T47D (cell line): Measurements from ENCODE around the gene NCOA1.

Source experiments
- DNase-seq, 2 experiments: peaks; one replicate each; pipeline versions ENCODE4 v3.0.0 to v3.0.0-alpha.2; 2011 to 2012; ENCODE audit warnings: low read depth in 1 of 2, low spot score in 1 of 2
- JUND ChIP-seq: IDR thresholded peaks from 2 replicates; pipeline ENCODE4 v1.6.1; 2012; ENCODE audit warnings: low read depth
- in situ Hi-C: cut with HindIII; loops from 2 replicates; pipeline ENCODE4 v1.10.0; 2016; ENCODE audit warnings: low sequenced_read_pairs, low pct_unique_long_range_greater_than_20kb

The NCOA1 gene

DNA sequence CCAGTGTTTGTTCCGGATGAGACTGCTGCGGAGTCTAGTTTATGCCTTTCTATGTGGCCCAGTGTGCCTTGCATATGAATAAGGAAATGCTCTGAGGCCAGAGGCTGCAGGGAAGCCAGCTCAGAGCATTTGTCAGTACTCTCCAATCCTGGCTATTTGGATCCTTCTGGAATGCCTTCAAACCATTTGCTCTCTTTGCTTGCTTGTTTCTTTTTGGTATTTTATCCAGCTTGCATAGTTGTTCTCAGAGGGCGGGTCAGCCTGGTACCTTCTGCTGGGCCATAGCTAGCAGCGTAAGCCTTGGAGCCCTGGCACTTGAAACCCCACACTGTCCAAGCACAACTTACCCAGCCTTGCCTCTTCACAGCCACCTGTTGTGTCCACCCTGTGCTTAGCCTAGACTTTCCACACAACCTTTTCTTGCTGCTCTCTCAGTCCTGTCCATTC is 322.7 kb downstream of the NCOA1 start:
- no peak for TF ChIP-seq JUND
- in situ Hi-C loops, result no loop called here
- DNase-seq, result no peak

DNA sequence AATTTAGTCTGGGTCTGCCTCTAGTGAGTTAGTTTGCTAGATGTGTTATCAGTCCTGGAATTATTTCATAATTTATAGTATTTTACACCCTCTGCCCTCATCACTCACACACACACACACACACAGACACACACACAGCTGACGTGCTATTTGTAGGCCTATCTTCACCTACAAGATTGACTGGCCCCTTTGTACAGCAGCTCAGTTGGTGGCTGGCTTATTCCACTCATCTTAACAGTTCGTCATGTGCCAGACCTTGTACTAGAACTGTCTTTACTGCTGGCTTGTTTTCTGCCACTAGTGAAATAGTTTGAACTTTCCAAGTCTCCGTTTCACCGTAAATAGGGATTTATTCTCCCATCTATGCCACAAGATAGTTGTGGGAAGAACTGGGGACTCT is 323.5 kb downstream of the NCOA1 start:
- in situ Hi-C loops, result no loop called here
- no peak for TF ChIP-seq JUND
- no peak for DNase-seq

DNA sequence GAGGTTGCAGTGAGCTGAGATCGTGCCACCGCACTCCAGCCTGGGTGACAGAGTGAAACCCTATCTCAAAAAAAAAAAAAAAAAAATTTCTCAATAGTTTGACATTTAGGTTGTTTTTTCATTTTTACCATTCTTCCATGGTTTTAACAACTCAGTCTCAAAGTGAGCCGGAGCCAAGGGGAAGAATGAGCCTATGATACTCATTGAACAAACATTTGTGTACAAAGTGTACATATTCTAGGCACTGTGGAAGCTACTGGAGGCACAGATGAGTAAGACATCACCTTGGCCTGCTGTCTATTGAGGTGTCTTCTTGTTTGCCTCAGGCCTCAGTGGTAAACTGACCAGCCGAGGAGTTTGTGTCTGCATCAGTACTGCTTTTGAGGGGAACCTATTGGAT is 324.1 kb downstream of the NCOA1 start:
- in situ Hi-C loops, result no loop called here
- no peak for TF ChIP-seq JUND
- DNase-seq, result no peak

- in situ Hi-C loops, result no loop called here
- no peak for DNase-seq
- TF ChIP-seq JUND, result no peak
Observed at GRCh38 chr2:24816404-24816803, 325.4 kb downstream of the NCOA1 start.

DNA sequence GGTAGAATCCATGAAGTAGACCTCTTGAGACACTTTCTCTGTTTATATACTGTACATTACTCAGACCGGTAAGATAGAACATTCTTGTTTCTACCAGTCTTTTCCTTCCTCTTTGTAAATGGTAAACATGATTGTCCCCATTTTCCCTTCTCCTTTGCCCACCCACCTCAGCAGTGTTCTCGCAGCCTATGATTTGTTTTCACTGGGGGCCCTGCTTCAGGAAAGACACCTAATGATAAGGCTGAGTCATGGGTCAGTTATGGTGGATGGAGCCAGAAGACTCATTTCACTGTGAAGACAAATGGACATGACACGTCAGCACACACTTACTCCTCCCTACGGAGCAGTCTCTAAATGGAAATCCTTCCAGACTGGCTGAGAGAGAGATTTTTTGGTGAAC is 325.8 kb downstream of the NCOA1 start:
- in situ Hi-C loops, result no loop called here
- DNase-seq, result no peak
- TF ChIP-seq JUND, result no peak

DNA sequence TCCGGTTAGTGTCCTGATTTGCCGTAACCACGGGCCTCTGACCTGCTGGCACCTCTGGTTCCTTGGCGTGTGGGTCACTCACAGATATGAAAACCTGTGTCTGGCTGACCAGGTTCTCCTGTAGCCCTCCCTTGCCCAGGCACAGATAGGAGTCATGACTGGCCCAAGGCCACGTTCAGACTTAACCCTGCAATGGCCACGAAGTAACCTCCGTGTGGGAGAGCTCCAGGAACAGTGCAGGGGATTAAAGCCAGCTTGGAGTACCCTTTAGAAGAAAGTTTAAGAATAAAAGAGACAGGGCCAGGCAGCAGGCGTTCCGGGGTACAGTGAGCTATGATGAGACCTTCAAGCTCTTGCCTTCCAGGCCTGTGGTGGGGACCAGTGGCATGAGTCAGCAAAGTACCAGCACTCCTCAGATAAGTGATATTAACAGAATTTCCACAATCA is 327.7 kb downstream of the NCOA1 start:
- in situ Hi-C loops, result no loop called here
- no peak for DNase-seq
- no peak for TF ChIP-seq JUND

GRCh38 chr2:24819442-24820174 is 328.6 kb downstream of the NCOA1 start:
- TF ChIP-seq JUND, result no peak
- no peak for DNase-seq
- in situ Hi-C loops, result no loop called here

DNA sequence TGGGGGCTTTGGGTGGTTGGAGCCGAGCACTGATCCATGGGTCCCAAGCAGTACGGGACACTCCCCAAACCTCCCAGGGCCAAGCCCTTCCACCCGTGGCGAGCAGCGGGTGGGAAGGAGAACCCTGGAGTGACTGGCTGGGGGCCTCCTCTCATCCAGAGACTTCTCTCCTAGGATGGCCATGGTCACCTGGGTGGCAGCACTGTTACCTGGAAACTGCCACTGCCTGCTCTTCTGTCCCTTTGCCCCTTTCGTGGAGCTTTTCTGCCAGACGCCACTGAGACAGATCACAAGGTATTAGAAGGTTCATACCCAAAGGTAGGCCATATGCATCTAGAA is 329.1 kb downstream of the NCOA1 start:
- in situ Hi-C loops, result no loop called here
- DNase-seq, result no peak
- TF ChIP-seq JUND, result no peak
